WTC11 (cell line): ENCODE results near the gene PRCC. TPM values are rescaled to one million over a fixed set of nuclear protein-coding genes. Genes with fewer than 3 reads are reported as not detected.

Experiments
- ATAC-seq: fragments of 200-7000 bp; cut with Tn5 transposase; 2 replicates; pipeline ENCODE4 v1.10.0; 2021; ENCODE audit warnings: mild to moderate bottlenecking, moderate library complexity
- CTCF ChIA-PET: fragments of 300-600 bp; sonication (Branson Sonifier 250); formaldehyde crosslinking; loops from one replicate; lab custom pipeline; 2021; ENCODE audit warnings: antibody characterized with exemption; lab: Charles Lee
- POLR2A ChIA-PET: fragments of 350-600 bp; sonication (Branson Sonifier 250); formaldehyde crosslinking; loops from one replicate; lab custom pipeline; 2021; ENCODE audit warnings: antibody characterized with exemption; lab: Charles Lee
- DNase-seq: peaks from one replicate; pipeline ENCODE4 v3.0.0; 2021; ENCODE audit warnings: low spot score
- H3K27ac Mint-ChIP-seq: 2 replicates; pipeline ENCODE4 v1.8.0; 2021; ENCODE audit warnings: mixed read lengths
- H3K27me3 Mint-ChIP-seq: 2 replicates; pipeline ENCODE4 v1.8.0; 2021; ENCODE audit warnings: low read depth, mild to moderate bottlenecking, moderate library complexity, mixed read lengths
- H3K36me3 Mint-ChIP-seq: 2 replicates; pipeline ENCODE4 v1.8.0; 2021; ENCODE audit warnings: mixed read lengths
- H3K4me1 Mint-ChIP-seq: 2 replicates; pipeline ENCODE4 v1.8.0; 2022; ENCODE audit warnings: mixed read lengths
- H3K4me3 Mint-ChIP-seq: 2 replicates; pipeline ENCODE4 v1.8.0; 2021; ENCODE audit warnings: mild to moderate bottlenecking, moderate library complexity, mixed read lengths
- H3K9me3 Mint-ChIP-seq: 2 replicates; pipeline ENCODE4 v1.8.0; 2021; ENCODE audit warnings: mixed read lengths
- ESRRA ChIP-seq: sonication (generic); formaldehyde crosslinking; IDR thresholded peaks from 2 replicates; pipeline ENCODE4 v1.8.1; 2022; ENCODE audit warnings: mild to moderate bottlenecking, missing genetic modification reagents, borderline replicate concordance
- FOXJ3 ChIP-seq: sonication (generic); formaldehyde crosslinking; IDR thresholded peaks from 2 replicates; pipeline ENCODE4 v1.9.0; 2021; ENCODE audit warnings: missing genetic modification reagents, mild to moderate bottlenecking, borderline replicate concordance
- JAZF1 ChIP-seq: fragments of 250-450 bp; sonication (Bioruptor Pico); IDR thresholded peaks from 2 replicates; pipeline ENCODE4 v1.9.0; 2021; ENCODE audit warnings: moderate library complexity, mild to moderate bottlenecking, inconsistent platforms
- MYBL2 ChIP-seq: sonication (generic); formaldehyde crosslinking; IDR thresholded peaks from 2 replicates; pipeline ENCODE4 v1.8.1; 2023; ENCODE audit warnings: mild to moderate bottlenecking, moderate library complexity, missing genetic modification reagents
- NFYB ChIP-seq: sonication (generic); formaldehyde crosslinking; conservative IDR thresholded peaks from 2 replicates; pipeline ENCODE4 v1.8.0; 2022; ENCODE audit warnings: low read depth, missing genetic modification reagents
- OVOL2 ChIP-seq: fragments of 250-450 bp; sonication (Bioruptor Pico); IDR thresholded peaks from 2 replicates; pipeline ENCODE4 v1.9.0; 2021; ENCODE audit warnings: mild to moderate bottlenecking, borderline replicate concordance
- SMAD3 ChIP-seq: sonication (generic); formaldehyde crosslinking; IDR thresholded peaks from 2 replicates; pipeline ENCODE4 v1.8.0; 2022; ENCODE audit warnings: missing genetic modification reagents, mild to moderate bottlenecking, borderline replicate concordance
- TEAD1 ChIP-seq: sonication (generic); formaldehyde crosslinking; IDR thresholded peaks from 2 replicates; pipeline ENCODE4 v1.8.0; 2022; ENCODE audit warnings: mild to moderate bottlenecking, missing genetic modification reagents
- ZNF138 ChIP-seq: sonication (generic); formaldehyde crosslinking; conservative IDR thresholded peaks from 2 replicates; pipeline ENCODE4 v1.8.1; 2022; ENCODE audit warnings: mild to moderate bottlenecking, moderate library complexity, missing genetic modification reagents
- ZNF232 ChIP-seq: sonication (generic); formaldehyde crosslinking; IDR thresholded peaks from 2 replicates; pipeline ENCODE4 v1.8.0; 2022; ENCODE audit warnings: mild to moderate bottlenecking, missing genetic modification reagents
- ZNF263 ChIP-seq: sonication (generic); formaldehyde crosslinking; IDR thresholded peaks from 2 replicates; pipeline ENCODE4 v1.8.1; 2022; ENCODE audit warnings: low read depth, mild to moderate bottlenecking, moderate library complexity, missing genetic modification reagents
- ZNF317 ChIP-seq: sonication (generic); formaldehyde crosslinking; IDR thresholded peaks from 2 replicates; pipeline ENCODE4 v1.8.1; 2023; ENCODE audit warnings: low read depth, mild to moderate bottlenecking, moderate library complexity, missing genetic modification reagents, borderline replicate concordance
- total RNA-seq: library from RNA; stranded (reverse); gene quantifications from 3 replicates; pipeline ENCODE4 v1.2.3, GENCODE V29; 2021
- TF ChIP-seq, protein P1 (sequence below): sonication (generic); formaldehyde crosslinking; IDR thresholded peaks from 2 replicates; pipeline ENCODE4 v1.8.0; 2022; ENCODE audit warnings: missing genetic modification reagents
- TF ChIP-seq, protein P2 (sequence below): sonication (generic); formaldehyde crosslinking; IDR thresholded peaks from 2 replicates; pipeline ENCODE4 v1.8.1; 2023; ENCODE audit warnings: mild to moderate bottlenecking, missing genetic modification reagents, moderate library complexity
- TF ChIP-seq, protein P3 (sequence below): sonication (generic); formaldehyde crosslinking; IDR thresholded peaks from 2 replicates; pipeline ENCODE4 v1.8.0; 2022; ENCODE audit warnings: mild to moderate bottlenecking, missing genetic modification reagents
- TF ChIP-seq, protein P4 (sequence below): fragments of 250-450 bp; sonication (Bioruptor Pico); IDR thresholded peaks from 2 replicates; pipeline ENCODE4 v1.9.0; 2021; ENCODE audit warnings: mild to moderate bottlenecking
- TF ChIP-seq, protein P5 (sequence below): fragments of 200-600 bp; IDR thresholded peaks from 2 replicates; pipeline ENCODE4 v1.8.0; 2022; ENCODE audit warnings: antibody characterized with exemption
- TF ChIP-seq, protein P6 (sequence below): sonication (generic); formaldehyde crosslinking; IDR thresholded peaks from 2 replicates; pipeline ENCODE4 v1.8.1; 2022; ENCODE audit warnings: missing genetic modification reagents, borderline replicate concordance
- TF ChIP-seq, protein P7 (sequence below): sonication (generic); formaldehyde crosslinking; IDR thresholded peaks from 2 replicates; pipeline ENCODE4 v1.8.1; 2022; ENCODE audit warnings: mild to moderate bottlenecking, missing genetic modification reagents, moderate library complexity, borderline replicate concordance
- TF ChIP-seq, protein P8 (sequence below): sonication (generic); formaldehyde crosslinking; conservative IDR thresholded peaks from 2 replicates; pipeline ENCODE4 v1.8.1; 2022; ENCODE audit warnings: mild to moderate bottlenecking, missing genetic modification reagents

The PRCC gene
- total RNA-seq, 1 experiment from 2014 or later = 97.4 TPM

DNA sequence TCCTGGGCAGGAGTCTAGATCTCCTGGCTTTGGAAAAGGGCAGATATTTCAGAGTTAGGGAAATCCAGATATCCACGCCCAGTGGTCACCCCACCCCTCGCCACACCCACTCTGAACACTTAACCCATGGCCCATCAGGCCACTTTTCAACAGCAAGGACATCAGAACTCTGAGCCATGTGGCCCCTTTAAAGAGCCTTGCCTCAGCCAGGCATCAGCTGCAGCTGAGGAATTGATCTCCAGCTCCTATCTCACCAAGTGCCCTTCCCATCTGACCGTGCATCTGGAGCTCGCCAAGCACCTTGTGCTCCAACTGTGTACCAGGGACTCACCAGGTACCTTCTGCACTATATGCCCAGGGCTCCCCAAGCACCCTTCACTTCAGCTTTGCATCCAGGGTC lies 69.6 kb downstream of the PRCC start (continued):
- TF ChIP-seq, protein P1, sequence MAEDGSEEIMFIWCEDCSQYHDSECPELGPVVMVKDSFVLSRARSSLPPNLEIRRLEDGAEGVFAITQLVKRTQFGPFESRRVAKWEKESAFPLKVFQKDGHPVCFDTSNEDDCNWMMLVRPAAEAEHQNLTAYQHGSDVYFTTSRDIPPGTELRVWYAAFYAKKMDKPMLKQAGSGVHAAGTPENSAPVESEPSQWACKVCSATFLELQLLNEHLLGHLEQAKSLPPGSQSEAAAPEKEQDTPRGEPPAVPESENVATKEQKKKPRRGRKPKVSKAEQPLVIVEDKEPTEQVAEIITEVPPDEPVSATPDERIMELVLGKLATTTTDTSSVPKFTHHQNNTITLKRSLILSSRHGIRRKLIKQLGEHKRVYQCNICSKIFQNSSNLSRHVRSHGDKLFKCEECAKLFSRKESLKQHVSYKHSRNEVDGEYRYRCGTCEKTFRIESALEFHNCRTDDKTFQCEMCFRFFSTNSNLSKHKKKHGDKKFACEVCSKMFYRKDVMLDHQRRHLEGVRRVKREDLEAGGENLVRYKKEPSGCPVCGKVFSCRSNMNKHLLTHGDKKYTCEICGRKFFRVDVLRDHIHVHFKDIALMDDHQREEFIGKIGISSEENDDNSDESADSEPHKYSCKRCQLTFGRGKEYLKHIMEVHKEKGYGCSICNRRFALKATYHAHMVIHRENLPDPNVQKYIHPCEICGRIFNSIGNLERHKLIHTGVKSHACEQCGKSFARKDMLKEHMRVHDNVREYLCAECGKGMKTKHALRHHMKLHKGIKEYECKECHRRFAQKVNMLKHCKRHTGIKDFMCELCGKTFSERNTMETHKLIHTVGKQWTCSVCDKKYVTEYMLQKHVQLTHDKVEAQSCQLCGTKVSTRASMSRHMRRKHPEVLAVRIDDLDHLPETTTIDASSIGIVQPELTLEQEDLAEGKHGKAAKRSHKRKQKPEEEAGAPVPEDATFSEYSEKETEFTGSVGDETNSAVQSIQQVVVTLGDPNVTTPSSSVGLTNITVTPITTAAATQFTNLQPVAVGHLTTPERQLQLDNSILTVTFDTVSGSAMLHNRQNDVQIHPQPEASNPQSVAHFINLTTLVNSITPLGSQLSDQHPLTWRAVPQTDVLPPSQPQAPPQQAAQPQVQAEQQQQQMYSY (CRISPR knock-in tag) = no peak
- no peak for TF ChIP-seq ZNF263 (CRISPR knock-in tag)
- TF ChIP-seq, protein P2, sequence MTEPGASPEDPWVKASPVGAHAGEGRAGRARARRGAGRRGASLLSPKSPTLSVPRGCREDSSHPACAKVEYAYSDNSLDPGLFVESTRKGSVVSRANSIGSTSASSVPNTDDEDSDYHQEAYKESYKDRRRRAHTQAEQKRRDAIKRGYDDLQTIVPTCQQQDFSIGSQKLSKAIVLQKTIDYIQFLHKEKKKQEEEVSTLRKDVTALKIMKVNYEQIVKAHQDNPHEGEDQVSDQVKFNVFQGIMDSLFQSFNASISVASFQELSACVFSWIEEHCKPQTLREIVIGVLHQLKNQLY (CRISPR knock-in tag) = no peak
- TF ChIP-seq MYBL2 (CRISPR knock-in tag) = no peak
- TF ChIP-seq, protein P3, sequence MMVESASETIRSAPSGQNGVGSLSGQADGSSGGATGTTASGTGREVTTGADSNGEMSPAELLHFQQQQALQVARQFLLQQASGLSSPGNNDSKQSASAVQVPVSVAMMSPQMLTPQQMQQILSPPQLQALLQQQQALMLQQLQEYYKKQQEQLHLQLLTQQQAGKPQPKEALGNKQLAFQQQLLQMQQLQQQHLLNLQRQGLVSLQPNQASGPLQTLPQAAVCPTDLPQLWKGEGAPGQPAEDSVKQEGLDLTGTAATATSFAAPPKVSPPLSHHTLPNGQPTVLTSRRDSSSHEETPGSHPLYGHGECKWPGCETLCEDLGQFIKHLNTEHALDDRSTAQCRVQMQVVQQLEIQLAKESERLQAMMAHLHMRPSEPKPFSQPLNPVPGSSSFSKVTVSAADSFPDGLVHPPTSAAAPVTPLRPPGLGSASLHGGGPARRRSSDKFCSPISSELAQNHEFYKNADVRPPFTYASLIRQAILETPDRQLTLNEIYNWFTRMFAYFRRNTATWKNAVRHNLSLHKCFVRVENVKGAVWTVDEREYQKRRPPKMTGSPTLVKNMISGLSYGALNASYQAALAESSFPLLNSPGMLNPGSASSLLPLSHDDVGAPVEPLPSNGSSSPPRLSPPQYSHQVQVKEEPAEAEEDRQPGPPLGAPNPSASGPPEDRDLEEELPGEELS (CRISPR knock-in tag) = no peak
- TF ChIP-seq, protein P4, sequence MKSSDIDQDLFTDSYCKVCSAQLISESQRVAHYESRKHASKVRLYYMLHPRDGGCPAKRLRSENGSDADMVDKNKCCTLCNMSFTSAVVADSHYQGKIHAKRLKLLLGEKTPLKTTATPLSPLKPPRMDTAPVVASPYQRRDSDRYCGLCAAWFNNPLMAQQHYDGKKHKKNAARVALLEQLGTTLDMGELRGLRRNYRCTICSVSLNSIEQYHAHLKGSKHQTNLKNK (CRISPR knock-in tag) = no peak
- TF ChIP-seq ZNF232 (CRISPR knock-in tag) = no peak

DNA sequence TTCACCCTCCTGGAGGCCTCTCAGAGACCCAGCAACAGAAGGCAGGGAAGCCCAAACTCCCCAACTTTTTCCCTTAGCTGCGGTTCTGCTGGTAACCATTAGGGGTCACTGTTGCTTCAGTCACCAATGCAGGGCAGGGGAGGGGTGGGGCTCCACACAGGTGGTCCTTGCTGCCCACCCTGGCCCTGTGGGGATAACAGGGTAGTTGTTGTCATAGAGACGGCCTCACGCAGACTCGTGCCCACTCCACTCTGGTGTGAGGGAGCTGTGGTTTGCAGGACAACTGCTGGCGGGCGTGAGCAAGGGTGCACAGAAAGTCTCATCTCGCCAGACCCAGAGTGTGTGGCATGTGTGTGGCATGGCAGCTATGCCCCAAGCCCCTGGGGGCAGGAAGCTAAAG lies 71.6 kb downstream of the PRCC start:
- peaks cover 5% of the 10 kb centered on the region for H3K4me1 Mint-ChIP-seq
- H3K36me3 Mint-ChIP-seq = no peaks in the 10 kb centered on the region
- TF ChIP-seq, protein P5, sequence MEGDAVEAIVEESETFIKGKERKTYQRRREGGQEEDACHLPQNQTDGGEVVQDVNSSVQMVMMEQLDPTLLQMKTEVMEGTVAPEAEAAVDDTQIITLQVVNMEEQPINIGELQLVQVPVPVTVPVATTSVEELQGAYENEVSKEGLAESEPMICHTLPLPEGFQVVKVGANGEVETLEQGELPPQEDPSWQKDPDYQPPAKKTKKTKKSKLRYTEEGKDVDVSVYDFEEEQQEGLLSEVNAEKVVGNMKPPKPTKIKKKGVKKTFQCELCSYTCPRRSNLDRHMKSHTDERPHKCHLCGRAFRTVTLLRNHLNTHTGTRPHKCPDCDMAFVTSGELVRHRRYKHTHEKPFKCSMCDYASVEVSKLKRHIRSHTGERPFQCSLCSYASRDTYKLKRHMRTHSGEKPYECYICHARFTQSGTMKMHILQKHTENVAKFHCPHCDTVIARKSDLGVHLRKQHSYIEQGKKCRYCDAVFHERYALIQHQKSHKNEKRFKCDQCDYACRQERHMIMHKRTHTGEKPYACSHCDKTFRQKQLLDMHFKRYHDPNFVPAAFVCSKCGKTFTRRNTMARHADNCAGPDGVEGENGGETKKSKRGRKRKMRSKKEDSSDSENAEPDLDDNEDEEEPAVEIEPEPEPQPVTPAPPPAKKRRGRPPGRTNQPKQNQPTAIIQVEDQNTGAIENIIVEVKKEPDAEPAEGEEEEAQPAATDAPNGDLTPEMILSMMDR = peak; percentile 87
- no peak for TF ChIP-seq JAZF1
- peaks cover 61% of the 10 kb centered on the region for H3K27me3 Mint-ChIP-seq
- H3K27ac Mint-ChIP-seq = no peak overlapping the region
- H3K4me3 Mint-ChIP-seq = no peak overlapping the region
- ChIA-PET CTCF (interaction anchor here (0.5 to 6.6 kb wide), 39 partner anchors 9 to 317 kb away, joined by 3 to 177 read pairs (median 6); partner anchors contain the start of genes CRABP2, HDGF, INSRR and LRRC71), POLR2A (interaction anchor here (0.6 kb wide), 1 partner anchor 55 kb away, joined by 3 read pairs; no protein-coding TSS in a partner anchor)
- ATAC-seq (peak; percentile 83), DNase-seq (peak; percentile 67)
- no peaks in the 10 kb centered on the region for H3K9me3 Mint-ChIP-seq

DNA sequence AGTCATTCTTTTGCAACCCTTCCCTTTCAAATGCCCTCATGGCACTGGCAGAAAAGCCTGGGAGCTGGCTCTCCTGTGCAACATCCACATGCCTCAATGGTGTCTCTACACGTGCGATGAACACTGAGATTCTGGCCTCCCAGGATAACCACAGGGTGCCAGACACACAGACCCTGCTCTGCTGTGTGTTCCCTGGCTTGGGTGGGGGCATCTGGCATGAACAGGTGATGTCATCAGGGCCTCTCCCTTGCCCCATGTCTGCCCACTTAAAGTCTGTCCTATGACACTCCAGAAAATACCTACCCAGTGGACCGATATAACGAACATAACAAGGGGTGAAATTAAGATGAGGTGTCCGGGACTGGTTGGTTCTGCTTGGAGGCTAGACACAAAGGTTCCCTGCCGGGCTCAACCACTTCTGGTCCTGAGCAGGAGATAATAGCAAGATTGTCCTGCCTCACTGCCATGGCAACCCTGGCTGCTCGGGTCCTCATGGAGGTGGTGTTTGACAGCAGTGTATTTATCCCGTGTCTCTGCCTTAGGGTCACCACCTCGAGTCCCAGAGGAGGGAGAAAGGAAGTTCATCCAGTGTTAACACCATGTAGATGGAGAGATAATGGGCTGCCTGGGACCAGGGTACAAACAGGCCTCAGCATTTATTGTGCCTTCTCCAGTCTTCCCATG lies 72.2 kb downstream of the PRCC start:
- Mint-ChIP-seq H3K4me3 (no peak overlapping the region), H3K27me3 (peaks cover 61% of the 10 kb centered on the region)
- CTCF ChIA-PET = interaction anchor here (1.0 to 6.6 kb wide), 31 partner anchors 9 to 194 kb away, joined by 3 to 177 read pairs (median 6); partner anchors contain the start of genes CRABP2, HDGF, INSRR and LRRC71
- TF ChIP-seq, protein P6, sequence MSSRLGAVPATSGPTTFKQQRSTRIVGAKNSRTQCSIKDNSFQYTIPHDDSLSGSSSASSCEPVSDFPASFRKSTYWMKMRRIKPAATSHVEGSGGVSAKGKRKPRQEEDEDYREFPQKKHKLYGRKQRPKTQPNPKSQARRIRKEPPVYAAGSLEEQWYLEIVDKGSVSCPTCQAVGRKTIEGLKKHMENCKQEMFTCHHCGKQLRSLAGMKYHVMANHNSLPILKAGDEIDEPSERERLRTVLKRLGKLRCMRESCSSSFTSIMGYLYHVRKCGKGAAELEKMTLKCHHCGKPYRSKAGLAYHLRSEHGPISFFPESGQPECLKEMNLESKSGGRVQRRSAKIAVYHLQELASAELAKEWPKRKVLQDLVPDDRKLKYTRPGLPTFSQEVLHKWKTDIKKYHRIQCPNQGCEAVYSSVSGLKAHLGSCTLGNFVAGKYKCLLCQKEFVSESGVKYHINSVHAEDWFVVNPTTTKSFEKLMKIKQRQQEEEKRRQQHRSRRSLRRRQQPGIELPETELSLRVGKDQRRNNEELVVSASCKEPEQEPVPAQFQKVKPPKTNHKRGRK (CRISPR knock-in tag) = no peak
- TF ChIP-seq ZNF317 (CRISPR knock-in tag) (no peak), ZNF138 (no peak), TEAD1 (CRISPR knock-in tag) (no peak), FOXJ3 (CRISPR knock-in tag) (no peak), OVOL2 (CRISPR knock-in tag) (no peak), ESRRA (CRISPR knock-in tag) (no peak), SMAD3 (CRISPR knock-in tag) (no peak), NFYB (CRISPR knock-in tag) (no peak)
- TF ChIP-seq, protein P7, sequence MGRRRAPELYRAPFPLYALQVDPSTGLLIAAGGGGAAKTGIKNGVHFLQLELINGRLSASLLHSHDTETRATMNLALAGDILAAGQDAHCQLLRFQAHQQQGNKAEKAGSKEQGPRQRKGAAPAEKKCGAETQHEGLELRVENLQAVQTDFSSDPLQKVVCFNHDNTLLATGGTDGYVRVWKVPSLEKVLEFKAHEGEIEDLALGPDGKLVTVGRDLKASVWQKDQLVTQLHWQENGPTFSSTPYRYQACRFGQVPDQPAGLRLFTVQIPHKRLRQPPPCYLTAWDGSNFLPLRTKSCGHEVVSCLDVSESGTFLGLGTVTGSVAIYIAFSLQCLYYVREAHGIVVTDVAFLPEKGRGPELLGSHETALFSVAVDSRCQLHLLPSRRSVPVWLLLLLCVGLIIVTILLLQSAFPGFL (CRISPR knock-in tag) = no peak
- TF ChIP-seq, protein P8, sequence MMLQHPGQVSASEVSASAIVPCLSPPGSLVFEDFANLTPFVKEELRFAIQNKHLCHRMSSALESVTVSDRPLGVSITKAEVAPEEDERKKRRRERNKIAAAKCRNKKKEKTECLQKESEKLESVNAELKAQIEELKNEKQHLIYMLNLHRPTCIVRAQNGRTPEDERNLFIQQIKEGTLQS (CRISPR knock-in tag) = no peak

More for the DNA sequence above, 72.2 kb downstream of the PRCC start:
- Mint-ChIP-seq H3K36me3 (no peaks in the 10 kb centered on the region), H3K4me1 (peaks cover 7% of the 10 kb centered on the region), H3K27ac (no peak overlapping the region), H3K9me3 (no peaks in the 10 kb centered on the region)
- ATAC-seq (no peak), DNase-seq (no peak)
- POLR2A ChIA-PET = no interaction called here
